ENCODE measurements around the gene ARMC2. TPM values are rescaled to one million over a fixed set of nuclear protein-coding genes. Genes with fewer than 3 reads are reported as not detected.
"Not testable (repeated sequence)": the region's sequence is repeated elsewhere in the genome, so short reads cannot be mapped to it uniquely, and the experiment has no call there.

Gene ARMC2
- total RNA-seq, 1 donor from 2014 or later, result 2.8 TPM

DNA sequence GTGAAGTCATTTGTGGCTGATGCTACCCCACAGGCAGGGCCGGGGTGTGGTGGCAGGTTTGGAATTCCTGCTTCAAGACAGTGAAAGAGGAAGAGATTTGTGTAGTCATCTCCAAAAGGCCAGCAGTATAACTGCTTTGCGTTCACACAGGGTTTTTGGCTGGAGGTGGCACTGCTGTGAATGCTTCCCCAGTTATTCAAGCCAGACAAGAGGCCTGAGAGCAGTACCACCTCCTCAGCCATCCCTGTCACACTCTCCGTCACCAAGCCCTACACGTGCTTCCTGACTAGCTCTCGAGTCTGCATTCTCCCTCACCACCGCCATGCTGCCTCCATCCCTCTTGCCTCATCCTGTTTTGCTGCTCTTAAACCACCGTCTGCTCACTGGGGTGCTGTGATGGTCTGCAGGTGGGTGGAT lies 23.9 kb downstream of the ARMC2 start:
- no peak for DNase-seq

DNA sequence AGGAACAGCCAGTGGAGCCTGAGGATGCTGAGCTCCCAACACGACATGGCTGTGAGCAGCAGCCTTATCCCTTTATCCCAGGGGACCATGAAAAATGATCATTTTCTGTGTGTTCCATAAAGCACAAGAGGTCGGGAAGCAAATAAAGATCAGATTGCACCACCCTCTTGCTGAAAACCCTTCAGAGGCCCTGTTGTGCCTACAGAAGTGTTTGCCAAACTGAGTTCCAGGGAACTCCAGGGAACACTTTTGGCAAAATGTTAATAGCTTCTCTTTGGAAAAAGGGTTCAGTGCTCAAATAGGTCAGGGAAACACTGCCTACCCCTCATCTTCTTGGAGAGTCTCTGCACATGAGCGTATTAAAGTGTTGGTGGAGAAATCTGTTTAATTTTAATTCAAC lies 24.4 kb downstream of the ARMC2 start:
- DNase-seq, result no peak

- no peak for DNase-seq
Measured at GRCh38 chr6:108873251-108873650, 25.0 kb downstream of the ARMC2 start.

DNA sequence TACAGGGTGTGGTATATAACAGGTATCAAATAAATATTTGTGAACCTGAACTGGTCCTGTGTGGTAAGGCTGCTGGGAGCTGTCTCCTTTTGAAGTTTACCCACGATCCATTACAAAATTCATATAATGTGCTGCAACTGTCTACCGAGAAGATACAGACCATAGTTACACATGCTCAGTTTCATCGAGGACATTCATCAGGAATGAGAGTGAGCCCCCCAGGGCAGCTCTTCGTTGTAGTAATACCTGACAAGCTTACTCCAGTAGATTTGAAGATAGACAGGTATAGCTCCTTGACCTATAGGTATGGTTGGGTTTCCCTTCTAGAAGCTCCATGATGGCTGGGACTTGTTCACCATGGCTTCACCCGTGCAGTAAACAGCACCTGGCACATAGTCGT lies 25.7 kb downstream of the ARMC2 start:
- no peak for DNase-seq

DNA sequence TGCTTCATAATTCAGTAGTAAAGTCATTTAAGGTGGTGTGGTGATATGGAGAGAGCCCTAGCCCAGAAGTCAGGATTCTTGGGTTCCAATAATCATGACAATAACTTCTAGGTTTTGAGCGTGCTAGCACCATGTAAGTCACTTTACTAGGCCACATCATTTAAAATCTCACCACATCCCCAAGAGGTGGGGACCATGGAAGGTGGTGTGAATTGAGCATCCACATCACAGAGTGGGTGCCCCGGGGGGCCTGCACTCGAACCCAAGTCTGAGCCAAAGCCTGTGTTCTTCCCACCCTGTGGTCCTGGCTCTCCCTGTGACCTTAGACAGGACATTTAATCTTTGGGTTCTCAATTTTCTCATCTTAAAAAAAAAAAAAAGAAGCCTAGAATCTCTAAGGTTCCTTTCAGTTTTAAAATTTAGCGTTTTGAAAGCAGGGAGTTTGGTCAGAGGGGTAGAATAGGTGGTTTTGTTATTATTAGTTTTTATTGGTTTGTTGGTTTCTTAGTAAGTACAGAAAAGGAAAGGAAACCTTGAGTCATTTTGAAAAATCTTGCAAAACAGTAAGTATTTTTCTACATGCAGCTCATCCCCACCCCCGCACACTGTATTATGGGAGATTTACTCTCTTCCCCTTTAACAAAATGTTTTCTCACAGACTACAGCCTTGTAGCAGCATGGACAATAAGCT lies 26.4 kb downstream of the ARMC2 start:
- no peak for DNase-seq

DNA sequence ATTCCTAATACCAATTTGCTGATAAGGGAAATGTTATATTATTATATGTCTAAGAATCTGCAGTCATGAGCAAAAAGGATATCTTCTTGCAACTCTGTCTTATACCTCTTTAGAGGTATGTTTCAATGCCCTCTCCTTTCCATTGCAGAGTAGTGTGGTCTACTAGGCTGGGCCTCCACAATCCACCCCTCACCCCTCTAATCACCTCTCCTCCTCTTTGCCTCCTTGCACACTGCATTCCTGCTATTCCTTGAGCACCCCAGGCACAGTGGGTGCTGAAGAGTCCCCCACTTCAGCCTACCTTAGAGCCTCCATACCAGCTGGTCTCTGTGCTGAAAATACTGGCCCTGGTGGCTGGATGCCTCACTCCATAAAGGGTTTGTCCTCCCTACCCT lies 26.9 kb downstream of the ARMC2 start:
- DNase-seq, result no peak

DNA sequence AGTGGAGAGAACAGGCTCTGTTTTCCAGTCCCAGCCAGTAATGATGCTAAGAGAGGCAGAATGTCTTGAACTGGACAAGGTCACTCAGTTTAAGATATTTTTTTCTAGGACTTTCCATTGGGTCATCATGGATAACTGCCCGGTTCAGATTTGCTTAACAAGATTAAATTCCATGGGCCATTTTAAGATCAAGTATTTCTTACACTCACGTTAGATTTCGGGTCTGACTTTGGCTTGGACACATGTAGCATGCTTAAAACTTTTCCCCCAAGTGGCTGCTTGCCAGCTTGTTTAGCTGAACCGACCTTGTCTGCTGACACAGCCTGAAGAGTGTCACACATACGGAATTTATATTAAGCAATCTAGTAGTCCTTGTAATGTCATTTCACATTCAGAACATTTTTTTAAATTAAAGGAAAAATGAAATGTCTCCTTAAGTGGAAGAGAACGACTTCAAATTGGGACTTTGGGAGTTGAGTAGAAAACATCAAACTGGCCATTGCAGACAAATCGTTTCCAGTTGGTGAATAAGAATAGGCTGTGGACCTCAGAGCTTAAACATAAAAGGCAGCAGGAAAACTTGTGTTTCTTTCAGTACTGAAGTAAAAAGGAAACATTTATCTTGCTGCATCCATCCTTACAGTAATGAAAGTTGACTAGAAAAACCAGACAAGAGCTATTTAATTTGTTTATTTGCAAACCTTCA lies 29.0 kb downstream of the ARMC2 start:
- peak; percentile 44 for DNase-seq

- no peak for DNase-seq
Measured at GRCh38 chr6:108878942-108879341, 30.7 kb downstream of the ARMC2 start.

DNA sequence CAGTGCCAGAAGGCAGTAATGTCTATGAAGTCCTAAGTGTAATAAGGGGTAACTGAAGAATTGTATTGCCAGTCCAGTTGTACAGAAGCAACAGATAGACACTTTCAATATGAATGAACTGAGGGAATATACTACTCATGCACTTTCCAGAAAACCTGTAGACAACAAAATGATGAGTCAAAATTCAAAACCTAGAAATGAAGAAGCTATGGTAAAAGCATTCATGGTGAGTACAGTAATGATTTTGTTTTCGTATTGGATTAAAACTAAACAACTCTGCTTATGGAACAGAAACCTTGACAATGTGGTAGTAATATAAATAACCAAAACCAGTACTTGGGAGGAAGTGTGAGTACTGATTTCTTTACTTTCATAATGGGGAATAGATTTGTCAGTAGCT lies 35.0 kb downstream of the ARMC2 start:
- DNase-seq, result no peak

DNA sequence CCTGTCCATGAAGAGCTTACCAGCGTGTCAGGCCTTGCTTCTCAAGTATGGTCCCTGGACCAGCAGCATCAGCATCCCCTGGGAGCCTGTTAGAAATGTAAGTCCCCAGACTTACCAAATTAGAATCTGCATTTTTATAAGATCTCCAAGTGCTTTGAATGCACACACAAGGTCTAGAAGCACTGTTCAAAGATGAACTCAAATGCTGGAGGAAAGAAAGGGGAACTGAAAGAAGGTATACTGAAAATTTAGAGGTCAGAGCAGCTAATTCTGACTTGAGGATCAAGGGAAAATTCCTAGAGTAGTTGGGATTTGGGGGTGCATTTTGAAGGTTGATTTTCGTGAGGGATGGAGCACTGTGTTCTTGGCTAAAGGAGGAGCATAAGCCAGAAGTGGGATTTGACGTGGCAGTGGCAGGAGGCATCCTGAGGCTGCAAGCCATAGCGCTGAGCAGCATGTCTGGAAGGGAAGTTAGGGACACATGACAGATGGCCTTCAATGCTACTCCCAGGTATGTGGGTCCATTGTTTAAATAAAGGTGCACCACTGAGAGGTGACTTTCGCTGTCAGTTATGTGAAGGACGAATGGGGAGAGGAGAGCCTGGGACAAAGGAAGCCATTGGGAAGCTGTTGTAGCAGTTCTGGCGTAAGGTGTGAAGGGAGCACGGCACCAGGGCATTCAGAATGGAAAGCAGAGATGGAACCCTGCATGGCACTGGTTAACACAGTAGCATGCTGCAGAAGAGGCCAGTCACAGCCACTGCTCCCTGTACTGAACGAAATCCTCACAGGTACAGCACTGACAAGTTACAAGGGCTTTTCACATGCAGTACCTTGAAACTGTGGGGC lies 36.2 kb downstream of the ARMC2 start:
- DNase-seq, result no peak

GRCh38 chr6:108888052-108888451 lies 39.8 kb downstream of the ARMC2 start:
- no peak for DNase-seq

- DNase-seq, result no peak
Measured at GRCh38 chr6:108888745-108889144, 40.5 kb downstream of the ARMC2 start.

DNA sequence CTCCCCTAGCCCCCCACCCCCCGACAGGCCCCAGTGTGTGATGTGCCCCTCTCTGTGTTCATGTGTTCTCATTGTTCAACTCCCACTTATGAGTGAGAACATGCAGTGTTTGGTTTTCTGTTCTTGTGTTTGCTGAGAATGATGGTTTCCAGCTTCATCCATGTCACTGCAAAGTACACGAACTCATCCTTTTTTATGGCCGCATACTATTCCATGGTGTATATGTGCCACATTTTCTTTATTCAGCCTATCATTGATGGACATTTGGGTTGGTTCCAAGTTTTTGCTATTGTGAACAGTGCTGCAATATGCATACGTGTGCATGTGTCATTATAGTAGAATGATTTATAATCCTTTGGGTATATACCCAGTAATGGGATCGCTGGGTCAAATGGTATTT lies 42.7 kb downstream of the ARMC2 start:
- DNase-seq, result not testable (repeated sequence)

GRCh38 chr6:108895571-108895970 lies 47.3 kb downstream of the ARMC2 start:
- DNase-seq, result no peak

- peak; percentile 32 for DNase-seq
Measured at GRCh38 chr6:108896111-108896661, 48.0 kb downstream of the ARMC2 start.

DNA sequence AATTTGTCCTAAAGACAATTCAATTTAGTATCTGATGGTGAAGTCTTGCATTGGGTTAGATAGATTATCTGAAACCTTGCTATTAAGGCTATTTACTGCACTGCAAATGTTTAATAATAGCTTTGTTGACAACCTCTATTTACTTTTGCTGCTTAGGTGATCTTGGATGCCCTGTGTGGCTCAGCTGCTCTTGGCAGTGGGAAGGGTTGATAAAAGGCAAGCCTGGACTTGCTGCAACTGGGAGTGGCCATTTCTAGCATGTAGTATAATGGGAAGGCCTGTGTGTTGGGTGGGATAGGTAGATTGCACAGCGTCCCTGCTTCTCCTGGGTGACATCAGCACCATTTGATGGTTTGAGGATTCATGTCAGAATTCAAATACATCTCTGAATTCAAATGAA lies 49.1 kb downstream of the ARMC2 start:
- DNase-seq, result peak; percentile 35

- no peak for DNase-seq
Measured at GRCh38 chr6:108902382-108902792, 54.2 kb downstream of the ARMC2 start.

DNA sequence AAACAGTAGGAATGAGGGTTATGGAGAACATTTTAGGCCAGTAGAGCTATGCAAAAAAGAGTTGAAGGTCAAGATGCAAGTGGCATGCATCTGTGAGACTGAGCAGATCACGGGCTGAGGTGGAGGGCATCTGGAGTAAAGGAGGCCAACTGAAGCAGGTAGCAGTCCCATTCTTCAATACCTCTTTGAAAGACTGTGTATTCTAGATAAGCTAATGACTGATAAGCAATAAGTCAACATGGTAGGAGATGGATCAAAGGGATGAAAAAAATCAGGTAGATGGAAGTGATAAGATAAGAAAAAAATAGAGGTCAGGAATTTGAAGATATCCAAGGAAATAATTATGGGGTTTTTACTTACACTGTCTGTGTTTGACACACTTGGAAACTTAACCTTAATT lies 55.6 kb downstream of the ARMC2 start:
- no peak for DNase-seq

GRCh38 chr6:108904741-108905140 lies 56.5 kb downstream of the ARMC2 start:
- no peak for DNase-seq

- no peak for DNase-seq
Measured at GRCh38 chr6:108914235-108915022, 66.2 kb downstream of the ARMC2 start.

DNA sequence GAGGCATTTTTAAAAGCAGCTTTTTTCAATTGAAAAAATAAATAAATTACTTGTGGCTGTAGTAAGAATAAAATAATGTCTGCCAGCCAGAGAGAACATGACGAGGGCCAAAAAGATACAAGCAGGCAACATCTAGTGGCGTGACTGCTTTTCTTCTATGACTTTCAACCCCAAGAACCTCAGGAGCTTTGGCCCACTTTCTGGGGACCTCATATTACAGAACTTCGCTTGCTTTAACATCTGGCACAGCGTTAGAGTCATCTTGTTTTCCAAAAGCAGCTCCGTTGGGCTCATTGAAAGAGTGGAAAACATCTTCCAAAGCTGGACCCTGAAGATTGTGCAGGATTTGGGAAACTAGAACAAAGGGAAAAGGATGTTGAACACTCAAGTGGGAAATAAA lies 67.0 kb downstream of the ARMC2 start:
- no peak for DNase-seq
